HEK293 (cell line): ENCODE measurements around the gene PRIMA1.

Experiments
- GLIS1 ChIP-seq: fragments of 450-650 bp; formaldehyde crosslinking; IDR thresholded peaks from 2 replicates; pipeline ENCODE4 v1.5.1; 2016; ENCODE audit warnings: missing biosample characterization, missing genetic modification characterization
- SP2 ChIP-seq: fragments of 450-650 bp; formaldehyde crosslinking; IDR thresholded peaks from 2 replicates; pipeline ENCODE4 v1.5.1; 2016; ENCODE audit warnings: missing biosample characterization, missing genetic modification characterization
- YY2 ChIP-seq: fragments of 450-650 bp; formaldehyde crosslinking; IDR thresholded peaks from 2 replicates; pipeline ENCODE4 v1.5.1; 2016; ENCODE audit warnings: missing biosample characterization, missing genetic modification characterization
- ZBTB17 ChIP-seq: fragments of 450-650 bp; formaldehyde crosslinking; IDR thresholded peaks from 2 replicates; pipeline ENCODE4 v1.5.1; 2016; ENCODE audit warnings: missing biosample characterization, missing genetic modification characterization
- ZBTB8A ChIP-seq: fragments of 450-650 bp; formaldehyde crosslinking; IDR thresholded peaks from 2 replicates; pipeline ENCODE4 v1.5.1; 2016; ENCODE audit warnings: missing biosample characterization, missing genetic modification characterization
- ZNF366 ChIP-seq: fragments of 450-650 bp; formaldehyde crosslinking; conservative IDR thresholded peaks from 2 replicates; pipeline ENCODE4 v1.5.1; 2016; ENCODE audit warnings: missing biosample characterization, missing genetic modification characterization
- ZNF416 ChIP-seq: fragments of 450-650 bp; formaldehyde crosslinking; IDR thresholded peaks from 2 replicates; pipeline ENCODE4 v1.5.1; 2016; ENCODE audit warnings: missing biosample characterization, missing genetic modification characterization
- ZNF561 ChIP-seq: fragments of 450-650 bp; IDR thresholded peaks from 2 replicates; pipeline ENCODE4 v1.5.1; 2018; ENCODE audit warnings: missing biosample characterization, missing genetic modification characterization, borderline replicate concordance
- TF ChIP-seq, protein P1 (sequence below): fragments of 450-650 bp; formaldehyde crosslinking; IDR thresholded peaks from 2 replicates; pipeline ENCODE4 v1.5.1; 2016; ENCODE audit warnings: missing biosample characterization, missing genetic modification characterization
- TF ChIP-seq, protein P2 (sequence below): fragments of 450-650 bp; IDR thresholded peaks from 2 replicates; pipeline ENCODE4 v1.5.1; 2018; ENCODE audit warnings: missing biosample characterization, mild to moderate bottlenecking, missing genetic modification characterization
- TF ChIP-seq, protein P3 (sequence below): sonication (generic); formaldehyde crosslinking; IDR thresholded peaks from 2 replicates; pipeline ENCODE4 v1.8.1; 2022; ENCODE audit warnings: mild to moderate bottlenecking, moderate library complexity, missing genetic modification reagents

DNA sequence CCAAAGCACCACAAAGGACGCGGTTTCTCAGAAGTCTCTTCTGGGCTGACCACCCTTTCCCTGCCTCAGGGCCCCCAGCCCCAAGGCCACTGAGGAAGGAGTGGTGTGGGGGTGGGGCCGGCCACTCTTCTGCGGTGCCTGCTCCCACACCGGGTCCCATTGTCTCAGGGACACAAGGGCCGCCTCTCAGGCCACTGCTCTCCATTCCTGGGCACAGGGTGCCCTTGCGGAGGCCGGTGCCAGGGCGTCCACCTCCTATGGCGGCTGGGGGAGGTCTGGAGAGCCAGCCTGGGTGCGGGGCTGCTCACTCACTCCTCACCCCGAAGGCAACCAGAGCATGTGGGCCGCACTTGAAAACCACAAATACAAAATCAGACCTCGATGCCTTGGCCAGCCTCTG is 44.1 kb downstream of the PRIMA1 start:
- TF ChIP-seq, protein P1, sequence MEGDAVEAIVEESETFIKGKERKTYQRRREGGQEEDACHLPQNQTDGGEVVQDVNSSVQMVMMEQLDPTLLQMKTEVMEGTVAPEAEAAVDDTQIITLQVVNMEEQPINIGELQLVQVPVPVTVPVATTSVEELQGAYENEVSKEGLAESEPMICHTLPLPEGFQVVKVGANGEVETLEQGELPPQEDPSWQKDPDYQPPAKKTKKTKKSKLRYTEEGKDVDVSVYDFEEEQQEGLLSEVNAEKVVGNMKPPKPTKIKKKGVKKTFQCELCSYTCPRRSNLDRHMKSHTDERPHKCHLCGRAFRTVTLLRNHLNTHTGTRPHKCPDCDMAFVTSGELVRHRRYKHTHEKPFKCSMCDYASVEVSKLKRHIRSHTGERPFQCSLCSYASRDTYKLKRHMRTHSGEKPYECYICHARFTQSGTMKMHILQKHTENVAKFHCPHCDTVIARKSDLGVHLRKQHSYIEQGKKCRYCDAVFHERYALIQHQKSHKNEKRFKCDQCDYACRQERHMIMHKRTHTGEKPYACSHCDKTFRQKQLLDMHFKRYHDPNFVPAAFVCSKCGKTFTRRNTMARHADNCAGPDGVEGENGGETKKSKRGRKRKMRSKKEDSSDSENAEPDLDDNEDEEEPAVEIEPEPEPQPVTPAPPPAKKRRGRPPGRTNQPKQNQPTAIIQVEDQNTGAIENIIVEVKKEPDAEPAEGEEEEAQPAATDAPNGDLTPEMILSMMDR (tag by site-specific recombination), result no peak
- no peak for TF ChIP-seq YY2 (tag by site-specific recombination)
- TF ChIP-seq, protein P2, sequence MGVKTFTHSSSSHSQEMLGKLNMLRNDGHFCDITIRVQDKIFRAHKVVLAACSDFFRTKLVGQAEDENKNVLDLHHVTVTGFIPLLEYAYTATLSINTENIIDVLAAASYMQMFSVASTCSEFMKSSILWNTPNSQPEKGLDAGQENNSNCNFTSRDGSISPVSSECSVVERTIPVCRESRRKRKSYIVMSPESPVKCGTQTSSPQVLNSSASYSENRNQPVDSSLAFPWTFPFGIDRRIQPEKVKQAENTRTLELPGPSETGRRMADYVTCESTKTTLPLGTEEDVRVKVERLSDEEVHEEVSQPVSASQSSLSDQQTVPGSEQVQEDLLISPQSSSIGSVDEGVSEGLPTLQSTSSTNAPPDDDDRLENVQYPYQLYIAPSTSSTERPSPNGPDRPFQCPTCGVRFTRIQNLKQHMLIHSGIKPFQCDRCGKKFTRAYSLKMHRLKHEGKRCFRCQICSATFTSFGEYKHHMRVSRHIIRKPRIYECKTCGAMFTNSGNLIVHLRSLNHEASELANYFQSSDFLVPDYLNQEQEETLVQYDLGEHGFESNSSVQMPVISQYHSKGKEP (tag by site-specific recombination), result no peak
- no peak for TF ChIP-seq SP2
- TF ChIP-seq ZNF561 (tag by site-specific recombination), result no peak
- no peak for TF ChIP-seq ZNF366 (tag by site-specific recombination)
- TF ChIP-seq, protein P3, sequence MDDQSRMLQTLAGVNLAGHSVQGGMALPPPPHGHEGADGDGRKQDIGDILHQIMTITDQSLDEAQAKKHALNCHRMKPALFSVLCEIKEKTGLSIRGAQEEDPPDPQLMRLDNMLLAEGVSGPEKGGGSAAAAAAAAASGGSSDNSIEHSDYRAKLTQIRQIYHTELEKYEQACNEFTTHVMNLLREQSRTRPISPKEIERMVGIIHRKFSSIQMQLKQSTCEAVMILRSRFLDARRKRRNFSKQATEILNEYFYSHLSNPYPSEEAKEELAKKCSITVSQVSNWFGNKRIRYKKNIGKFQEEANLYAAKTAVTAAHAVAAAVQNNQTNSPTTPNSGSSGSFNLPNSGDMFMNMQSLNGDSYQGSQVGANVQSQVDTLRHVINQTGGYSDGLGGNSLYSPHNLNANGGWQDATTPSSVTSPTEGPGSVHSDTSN (CRISPR knock-in tag), result no peak
- TF ChIP-seq ZBTB8A, result no peak
- TF ChIP-seq ZBTB17, result no peak
- no peak for TF ChIP-seq ZNF416 (tag by site-specific recombination)
- TF ChIP-seq GLIS1 (tag by site-specific recombination), result no peak
